A549 (cell line): ENCODE data around the gene HECTD3. TPM values are rescaled to one million over a fixed set of nuclear protein-coding genes. Genes with fewer than 3 reads are reported as not detected.

Experiments
- ATAC-seq, 2 experiments: fragments of 200-7000 bp in 1 of 2; fragments of >200 bp in 1 of 2; cut with Nextera tagmentation in 1 of 2; cut with Tn5 transposase in 1 of 2; 3 replicates each; pipeline versions ENCODE4 v1.8.0 to v1.9.1; 2018 to 2020; ENCODE audit warnings: mild to moderate bottlenecking in 1 of 2, moderate library complexity in 1 of 2
- CTCF ChIA-PET: fragments of 300-600 bp; sonication (Branson Sonifier 250); formaldehyde crosslinking; extraction: SDS; loops from one replicate; lab custom pipeline; 2021; ENCODE audit warnings: antibody characterized with exemption, inconsistent platforms; lab: Yijun Ruan, JAX
- POLR2A ChIA-PET: fragments of 350-600 bp; formaldehyde crosslinking; extraction: SDS; loops from one replicate; lab custom pipeline; 2021; ENCODE audit warnings: antibody characterized with exemption, inconsistent platforms; lab: Yijun Ruan, JAX
- DNase-seq, 2 experiments: peaks; one replicate each; pipeline versions ENCODE4 v3.0.0 to v3.0.0-alpha.2; 2011 to 2016; ENCODE audit warnings: low read depth in 1 of 2, low spot score in 1 of 2
- FAIRE-seq: peaks from 2 replicates; lab custom pipeline; 2011; peaks lifted over from hg19 to GRCh38; lab: Jason Lieb, UNC
- H3K27ac ChIP-seq, 2 experiments: fragments of >200 bp; sonication (Bioruptor Twin); formaldehyde crosslinking; 3 replicates each; pipeline ENCODE4 v1.5.1; 2016 to 2017
- H3K4me1 ChIP-seq: fragments of >200 bp; sonication (Bioruptor Twin); formaldehyde crosslinking; 3 replicates; pipeline ENCODE4 v1.6.1; 2016
- H3K4me2 ChIP-seq: fragments of >200 bp; sonication (Bioruptor Twin); formaldehyde crosslinking; 3 replicates; pipeline ENCODE4 v1.6.1; 2016
- H3K4me3 ChIP-seq: fragments of >200 bp; sonication (Bioruptor Twin); formaldehyde crosslinking; 3 replicates; pipeline ENCODE4 v1.5.1; 2016
- H3K9me3 ChIP-seq: fragments of >200 bp; sonication (Bioruptor Twin); formaldehyde crosslinking; 3 replicates; pipeline ENCODE4 v1.6.1; 2016
- CBX2 ChIP-seq: fragments of 200-600 bp; sonication (generic); IDR thresholded peaks from 2 replicates; pipeline ENCODE4 v1.6.1; 2016; ENCODE audit warnings: low read depth, mild to moderate bottlenecking, borderline replicate concordance
- CBX8 ChIP-seq: fragments of 200-600 bp; sonication (generic); IDR thresholded peaks from 2 replicates; pipeline ENCODE4 v1.6.1; 2016
- CEBPB ChIP-seq, 2 experiments: fragments of >200 bp in 1 of 2; sonication (Bioruptor Twin) in 1 of 2; formaldehyde crosslinking in 1 of 2; IDR thresholded peaks; 2 replicates each; pipeline ENCODE4 v1.6.1; 2012 to 2016
- EHF ChIP-seq: fragments of 250-450 bp; sonication (Bioruptor Pico); IDR thresholded peaks from 2 replicates; pipeline ENCODE4 v1.5.0; 2020; ENCODE audit warnings: mild to moderate bottlenecking
- ESRRA ChIP-seq: fragments of 150-350 bp; IDR thresholded peaks from 2 replicates; pipeline ENCODE4 v1.6.1; 2014; ENCODE audit warnings: mild to moderate bottlenecking, low read length, borderline replicate concordance
- FOSL2 ChIP-seq, 2 experiments: fragments of 450-650 bp in 1 of 2; fragments of >200 bp in 1 of 2; sonication (Bioruptor Twin) in 1 of 2; formaldehyde crosslinking; IDR thresholded peaks; 2 replicates each; pipeline versions ENCODE4 v1.5.0 to v1.6.1; 2016 to 2020; ENCODE audit warnings: mild to moderate bottlenecking in 1 of 2, moderate library complexity in 1 of 2
- HEYL ChIP-seq: fragments of 250-450 bp; sonication (Bioruptor Pico); IDR thresholded peaks from 2 replicates; pipeline ENCODE4 v1.8.0; 2021; ENCODE audit warnings: mild to moderate bottlenecking, moderate library complexity
- HOXA7 ChIP-seq: fragments of 250-450 bp; sonication (Bioruptor Pico); IDR thresholded peaks from 2 replicates; pipeline ENCODE4 v1.5.0; 2020; ENCODE audit warnings: mild to moderate bottlenecking, moderate library complexity
- JUN ChIP-seq, 2 experiments: fragments of >200 bp; sonication (Bioruptor Twin); formaldehyde crosslinking; IDR thresholded peaks; 2 replicates in 1 of 2; 3 replicates in 1 of 2; pipeline ENCODE4 v1.6.1; 2016 to 2017
- MYC ChIP-seq: IDR thresholded peaks from 2 replicates; pipeline ENCODE4 v1.6.1; 2012; ENCODE audit warnings: mild to moderate bottlenecking, inconsistent platforms, low read length, improper control_type of control experiment, borderline replicate concordance
- NPAS2 ChIP-seq: fragments of 250-450 bp; sonication (Bioruptor Pico); IDR thresholded peaks from 2 replicates; pipeline ENCODE4 v1.8.0; 2022; ENCODE audit warnings: mild to moderate bottlenecking, moderate library complexity, borderline replicate concordance
- PHF8 ChIP-seq: fragments of 200-600 bp; sonication (generic); IDR thresholded peaks from 2 replicates; pipeline ENCODE4 v1.6.1; 2016; ENCODE audit warnings: low read depth, mild to moderate bottlenecking, antibody characterized with exemption, moderate library complexity, borderline replicate concordance
- POLR2AphosphoS2 ChIP-seq: conservative IDR thresholded peaks from 2 replicates; pipeline ENCODE4 v1.6.1; 2012; ENCODE audit warnings: low read length, improper control_type of control experiment, inconsistent platforms
- RARB ChIP-seq: fragments of 250-450 bp; sonication (Bioruptor Pico); IDR thresholded peaks from 2 replicates; pipeline ENCODE4 v1.8.0; 2021; ENCODE audit warnings: mild to moderate bottlenecking, moderate library complexity
- RCOR1 ChIP-seq: fragments of 150-350 bp; IDR thresholded peaks from 2 replicates; pipeline ENCODE4 v1.6.1; 2014; ENCODE audit warnings: antibody characterized with exemption, low read length, low read depth
- TFCP2L1 ChIP-seq: fragments of 250-450 bp; sonication (Bioruptor Pico); IDR thresholded peaks from 2 replicates; pipeline ENCODE4 v1.5.0; 2021; ENCODE audit warnings: mild to moderate bottlenecking
- ZC3H11A ChIP-seq: fragments of 450-650 bp; IDR thresholded peaks from 2 replicates; pipeline ENCODE4 v1.6.1; 2014; ENCODE audit warnings: antibody characterized with exemption, mild to moderate bottlenecking
- whole genome bisulfite sequencing: methylation state at CpG from one replicate; pipeline ENCODE4 v1.1.6; 2017; ENCODE audit errors: missing lambda C conversion rate; 5-methylcytosine and 5-hydroxymethylcytosine counted together
- polyA plus RNA-seq, 4 experiments: library from polyadenylated mRNA; depleted of rRNA in 3 of 4; stranded (reverse); fragments of >200 nt; fragmentation: RNase III in 1 of 4; extraction: RNeasy Plus Mini Kit Qiagen cat#74134 plus additional on column Dnase treatment in 1 of 4; gene quantifications; 2 replicates in 3 of 4; 3 replicates in 1 of 4; pipeline ENCODE4 v1.2.3, GENCODE V29; 2011 to 2017
- TF ChIP-seq, protein P1 (sequence below): IDR thresholded peaks from 2 replicates; pipeline ENCODE4 v1.6.1; 2012
- TF ChIP-seq, protein P2 (sequence below): fragments of 150-350 bp; IDR thresholded peaks from 2 replicates; pipeline ENCODE4 v1.6.1; 2014; ENCODE audit warnings: low read depth, mild to moderate bottlenecking, low read length
- TF ChIP-seq, protein P3 (sequence below): fragments of >200 bp; sonication (Bioruptor Twin); formaldehyde crosslinking; IDR thresholded peaks from 3 replicates; pipeline ENCODE4 v1.6.1; 2016

Gene HECTD3
- polyA plus RNA-seq, 2 of the 4 experiments (the other 2 are of a cell fraction) = 19.6 to 24.2 TPM

DNA sequence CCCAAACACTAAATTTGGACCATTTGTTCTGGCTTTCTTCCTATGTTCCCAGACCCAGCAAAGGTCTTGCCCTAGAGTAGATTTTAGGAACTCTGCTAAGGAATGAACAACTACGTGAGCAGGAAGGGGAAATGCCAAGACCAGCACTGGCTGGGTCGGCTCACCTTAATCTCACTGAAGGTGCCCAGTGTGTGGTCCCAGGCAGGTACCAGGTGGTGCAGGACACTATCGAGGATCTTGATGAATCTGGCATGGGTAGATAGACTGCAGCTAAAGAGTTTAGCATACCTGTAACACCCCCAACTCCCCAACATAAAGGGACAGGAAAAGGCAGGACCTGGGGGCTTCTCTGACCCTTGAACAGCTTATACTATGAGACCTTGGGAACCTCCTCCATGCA, 3.0 kb downstream of the HECTD3 start:
- ATAC-seq (no peak), DNase-seq (no peak), FAIRE-seq (no peak)
- Histone ChIP-seq H3K4me1 (peaks cover 8% of the 10 kb centered on the region; the same call in 2 of the 3 replicates), H3K9me3 (no peaks in the 10 kb centered on the region), H3K4me3 (no peak overlapping the region), H3K4me2 (no peak overlapping the region), H3K27ac (no peak overlapping the region)
- WGBS = 90% methylated on average over 3 of the region's 3 CpGs
- no peak for TF ChIP-seq POLR2AphosphoS2
- TF ChIP-seq, protein P1, sequence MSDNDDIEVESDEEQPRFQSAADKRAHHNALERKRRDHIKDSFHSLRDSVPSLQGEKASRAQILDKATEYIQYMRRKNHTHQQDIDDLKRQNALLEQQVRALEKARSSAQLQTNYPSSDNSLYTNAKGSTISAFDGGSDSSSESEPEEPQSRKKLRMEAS = no peak
- TF ChIP-seq, protein P2, sequence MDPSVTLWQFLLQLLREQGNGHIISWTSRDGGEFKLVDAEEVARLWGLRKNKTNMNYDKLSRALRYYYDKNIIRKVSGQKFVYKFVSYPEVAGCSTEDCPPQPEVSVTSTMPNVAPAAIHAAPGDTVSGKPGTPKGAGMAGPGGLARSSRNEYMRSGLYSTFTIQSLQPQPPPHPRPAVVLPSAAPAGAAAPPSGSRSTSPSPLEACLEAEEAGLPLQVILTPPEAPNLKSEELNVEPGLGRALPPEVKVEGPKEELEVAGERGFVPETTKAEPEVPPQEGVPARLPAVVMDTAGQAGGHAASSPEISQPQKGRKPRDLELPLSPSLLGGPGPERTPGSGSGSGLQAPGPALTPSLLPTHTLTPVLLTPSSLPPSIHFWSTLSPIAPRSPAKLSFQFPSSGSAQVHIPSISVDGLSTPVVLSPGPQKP = no peak
- TF ChIP-seq HEYL (CRISPR knock-in tag) = no peak
- no peak for TF ChIP-seq FOSL2 (IDR thresholded peaks at IDR 0.05)
- no peak for TF ChIP-seq FOSL2 (CRISPR knock-in tag; IDR thresholded peaks at IDR 0.05)
- ChIA-PET POLR2A (no interaction called here), CTCF (interaction anchor here (1.1 to 20.8 kb wide), 3 partner anchors 179 to 291 kb away, joined by 3 to 488 read pairs (median 3); no protein-coding TSS in a partner anchor)

DNA sequence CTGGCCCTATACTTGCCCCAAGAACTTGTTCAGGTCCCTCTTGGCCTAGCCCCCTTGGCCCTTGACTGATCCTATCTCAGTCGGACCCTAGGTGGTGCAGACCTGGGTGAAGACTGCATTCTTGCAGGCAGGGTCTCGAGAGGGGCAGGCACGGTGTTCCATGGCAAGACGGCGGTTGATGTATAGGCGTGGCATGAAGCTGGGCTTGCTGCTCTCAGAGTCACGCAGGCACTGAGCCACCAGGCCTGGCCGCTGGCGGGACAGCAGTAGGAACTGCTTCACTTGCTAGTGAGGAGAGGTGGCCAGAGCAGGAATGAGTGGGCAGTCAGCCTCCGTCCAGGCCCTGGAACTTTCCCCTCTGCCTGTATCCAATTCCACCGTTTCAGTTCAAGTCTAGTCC, 3.8 kb downstream of the HECTD3 start:
- no peak overlapping the region for H3K27ac ChIP-seq
- FAIRE-seq (no peak), DNase-seq (no peak), ATAC-seq (no peak)
- H3K4me2 ChIP-seq = no peak overlapping the region
- no peaks in the 10 kb centered on the region for H3K9me3 ChIP-seq
- POLR2A ChIA-PET = no interaction called here
- peaks cover 8% of the 10 kb centered on the region; the same call in 2 of the 3 replicates for H3K4me1 ChIP-seq
- TF ChIP-seq MYC = no peak
- TF ChIP-seq EHF (CRISPR knock-in tag) = no peak
- no peak overlapping the region for H3K4me3 ChIP-seq
- 72% methylated on average over 7 of the region's 11 CpGs for WGBS
- CTCF ChIA-PET = interaction anchor here (0.5 to 20.8 kb wide), 6 partner anchors 145 to 1216 kb away, joined by 3 to 488 read pairs (median 3); no protein-coding TSS in a partner anchor

DNA sequence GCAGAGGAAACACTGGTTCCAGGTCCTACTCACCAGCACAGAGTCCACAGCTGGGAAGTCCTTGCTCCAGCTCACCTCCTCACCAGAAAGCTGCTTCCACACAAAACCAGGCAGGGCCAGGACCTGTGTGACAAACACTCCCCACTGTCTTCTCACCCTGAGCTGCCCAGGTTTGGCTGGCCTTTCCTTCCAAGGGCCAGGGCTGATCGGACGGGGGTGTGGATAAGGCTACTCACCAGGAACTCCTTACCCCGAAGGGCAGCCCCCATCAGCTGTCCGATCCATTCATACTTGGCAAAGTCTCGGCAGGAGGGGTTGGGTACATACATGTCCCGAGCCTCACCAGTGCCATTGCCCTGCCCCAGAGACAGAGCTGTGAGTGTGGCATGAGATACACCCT, 5.4 kb downstream of the HECTD3 start:
- ChIA-PET POLR2A (no interaction called here), CTCF (interaction anchor here (1.2 to 20.8 kb wide), 3 partner anchors 9 to 294 kb away, joined by 3 to 488 read pairs (median 23); no protein-coding TSS in a partner anchor)
- H3K27ac ChIP-seq = no peak overlapping the region
- TF ChIP-seq PHF8 = no peak
- TF ChIP-seq CBX8 = no peak
- TF ChIP-seq HOXA7 = no peak
- no peak for TF ChIP-seq RARB (CRISPR knock-in tag)
- TF ChIP-seq CEBPB (IDR thresholded peaks at IDR 0.05) = no peak
- TF ChIP-seq, protein P3, sequence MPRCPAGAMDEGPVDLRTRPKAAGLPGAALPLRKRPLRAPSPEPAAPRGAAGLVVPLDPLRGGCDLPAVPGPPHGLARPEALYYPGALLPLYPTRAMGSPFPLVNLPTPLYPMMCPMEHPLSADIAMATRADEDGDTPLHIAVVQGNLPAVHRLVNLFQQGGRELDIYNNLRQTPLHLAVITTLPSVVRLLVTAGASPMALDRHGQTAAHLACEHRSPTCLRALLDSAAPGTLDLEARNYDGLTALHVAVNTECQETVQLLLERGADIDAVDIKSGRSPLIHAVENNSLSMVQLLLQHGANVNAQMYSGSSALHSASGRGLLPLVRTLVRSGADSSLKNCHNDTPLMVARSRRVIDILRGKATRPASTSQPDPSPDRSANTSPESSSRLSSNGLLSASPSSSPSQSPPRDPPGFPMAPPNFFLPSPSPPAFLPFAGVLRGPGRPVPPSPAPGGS = no peak
- TF ChIP-seq HEYL (CRISPR knock-in tag) = no peak
- TF ChIP-seq RCOR1 = no peak
- no peak for TF ChIP-seq CBX2
- TF ChIP-seq JUN (IDR thresholded peaks at IDR 0.05) = no peak
- no peak for TF ChIP-seq TFCP2L1 (CRISPR knock-in tag)
- TF ChIP-seq NPAS2 (CRISPR knock-in tag) = no peak
- no peak for TF ChIP-seq ZC3H11A
- TF ChIP-seq ESRRA = no peak
- ATAC-seq (no peak), DNase-seq (no peak), FAIRE-seq (no peak)
- 0 out of 3 replicates have a peak, but pooled peaks cover 3% of the 10 kb centered on the region for H3K4me1 ChIP-seq
- 94% methylated on average over 5 of the region's 6 CpGs for WGBS
- no peaks in the 10 kb centered on the region for H3K9me3 ChIP-seq
- no peak overlapping the region for H3K4me3 ChIP-seq
- H3K4me2 ChIP-seq = no peak overlapping the region
